H1 (cell line): Measurements from ENCODE around the gene ZNF366. TPM values are rescaled to one million over a fixed set of nuclear protein-coding genes. Genes with fewer than 3 reads are reported as not detected.

Source experiments
- CTCF ChIA-PET: fragments of 300-600 bp; sonication (Branson Sonifier 250); formaldehyde crosslinking; loops from one replicate; lab custom pipeline; 2021; ENCODE audit not compliant: partially characterized antibody; lab: Charles Lee
- POLR2A ChIA-PET: fragments of 300-600 bp; sonication (Branson Sonifier 250); formaldehyde crosslinking; loops from one replicate; lab custom pipeline; 2021; ENCODE audit warnings: inconsistent platforms; ENCODE audit not compliant: partially characterized antibody; lab: Charles Lee
- DNase-seq, 2 experiments: peaks; one replicate each; pipeline versions ENCODE4 v3.0.0 to v3.0.0-alpha.2; 2010 to 2022; ENCODE audit warnings: low spot score in 2 of 2, low read depth in 1 of 2, mixed read lengths in 1 of 2
- FAIRE-seq: peaks from 2 replicates; lab custom pipeline; 2011; peaks lifted over from hg19 to GRCh38; lab: Jason Lieb, UNC
- H2AFZ ChIP-seq: 2 replicates; pipeline ENCODE4 v1.8.1; 2012; ENCODE audit warnings: low read length, inconsistent platforms
- H2AK5ac ChIP-seq: 2 replicates; pipeline ENCODE4 v1.6.1; 2013; ENCODE audit warnings: low read depth, low read length
- H2BK120ac ChIP-seq: replicated peaks from 2 replicates; pipeline ENCODE3; 2013; ENCODE audit warnings: low read depth, low read length, inconsistent platforms
- H2BK12ac ChIP-seq: 2 replicates; pipeline ENCODE4 v1.6.1; 2013; ENCODE audit warnings: low read depth, low read length
- H2BK15ac ChIP-seq: 2 replicates; pipeline ENCODE4 v1.6.1; 2013; ENCODE audit warnings: low read length
- H2BK20ac ChIP-seq: 2 replicates; pipeline ENCODE4 v1.6.1; 2013; ENCODE audit warnings: low read length
- H2BK5ac ChIP-seq: 2 replicates; pipeline ENCODE4 v1.6.1; 2013; ENCODE audit warnings: low read depth, low read length
- H3K14ac ChIP-seq: 2 replicates; pipeline ENCODE4 v1.6.1; 2013; ENCODE audit warnings: inconsistent platforms; ENCODE audit not compliant: insufficient read length
- H3K18ac ChIP-seq: 2 replicates; pipeline ENCODE4 v1.6.1; 2013; ENCODE audit warnings: low read length; ENCODE audit errors: extremely low read depth
- H3K23ac ChIP-seq: 2 replicates; pipeline ENCODE4 v1.6.1; 2013; ENCODE audit warnings: inconsistent platforms; ENCODE audit not compliant: insufficient read length
- H3K23me2 ChIP-seq: 2 replicates; pipeline ENCODE4 v1.6.1; 2013; ENCODE audit warnings: low read depth, low read length
- H3K27ac ChIP-seq: 2 replicates; pipeline ENCODE4 v1.6.1; 2011; ENCODE audit warnings: low read depth, low read length, inconsistent platforms
- H3K27me3 ChIP-seq, 4 experiments: replicated peaks in 1 of 4; 1 replicate in 1 of 4; 2 replicates in 3 of 4; pipeline versions ENCODE4 v1.6.1 to v1.8.1; 2011 to 2013; ENCODE audit warnings: low read length in 3 of 4, mild to moderate bottlenecking in 3 of 4, inconsistent platforms in 2 of 4, mixed read lengths in 2 of 4, moderate library complexity in 1 of 4; ENCODE audit not compliant: control insufficient read depth in 3 of 4, insufficient read depth in 3 of 4; ENCODE audit errors: extremely low read depth in 1 of 4
- H3K36me3 ChIP-seq, 4 experiments: 2 replicates each; pipeline versions ENCODE4 v1.6.1 to v1.8.1; 2011 to 2013; ENCODE audit warnings: mild to moderate bottlenecking in 4 of 4, low read length in 3 of 4, moderate library complexity in 2 of 4, control low read depth in 1 of 4, inconsistent platforms in 1 of 4; ENCODE audit not compliant: insufficient read depth in 4 of 4, control insufficient read depth in 2 of 4
- H3K4ac ChIP-seq: replicated peaks from 2 replicates; pipeline ENCODE3; 2013; ENCODE audit warnings: low read length, low read depth, mixed read lengths, inconsistent platforms; ENCODE audit not compliant: insufficient read length
- H3K4me1 ChIP-seq, 4 experiments: replicated peaks in 1 of 4; 1 replicate in 1 of 4; 2 replicates in 3 of 4; pipeline versions ENCODE4 v1.6.1 to v1.8.1; 2011 to 2013; ENCODE audit warnings: low read length in 3 of 4, inconsistent platforms in 2 of 4, mixed read lengths in 1 of 4; ENCODE audit not compliant: insufficient read depth in 4 of 4, control insufficient read depth in 3 of 4
- H3K4me2 ChIP-seq, 2 experiments: 2 replicates each; pipeline versions ENCODE4 v1.6.1 to v1.8.1; 2011 to 2013; ENCODE audit warnings: low read depth in 2 of 2, low read length in 2 of 2, control low read depth in 1 of 2, inconsistent platforms in 1 of 2, mild to moderate bottlenecking in 1 of 2; ENCODE audit not compliant: insufficient read depth in 1 of 2
- H3K4me3 ChIP-seq, 4 experiments: fragments of 200-600, 300-600 bp in 1 of 4; sonication (generic), shearing (Covaris generic), sonication (Bioruptor Twin) in 1 of 4; 2 replicates each; pipeline versions ENCODE4 v1.5.1 to v1.8.1; 2011 to 2016; ENCODE audit warnings: low read length in 4 of 4, low read depth in 3 of 4, control low read depth in 2 of 4, inconsistent platforms in 2 of 4, mild to moderate bottlenecking in 2 of 4, mixed read lengths in 1 of 4, moderate library complexity in 1 of 4; ENCODE audit not compliant: insufficient read depth in 2 of 4; ENCODE audit errors: extremely low read depth in 1 of 4
- H3K56ac ChIP-seq: replicated peaks from 2 replicates; pipeline ENCODE3; 2013; ENCODE audit warnings: low read depth, mild to moderate bottlenecking, mixed read lengths, low read length, inconsistent platforms; ENCODE audit not compliant: insufficient read length
- H3K79me1 ChIP-seq: 2 replicates; pipeline ENCODE4 v1.6.1; 2013; ENCODE audit warnings: low read depth, low read length, control low read depth
- H3K79me2 ChIP-seq, 2 experiments: 2 replicates each; pipeline versions ENCODE4 v1.6.1 to v1.8.1; 2012 to 2013; ENCODE audit warnings: low read length in 2 of 2, mild to moderate bottlenecking in 2 of 2, inconsistent platforms in 1 of 2; ENCODE audit not compliant: insufficient read depth in 2 of 2, control insufficient read depth in 1 of 2
- H3K9ac ChIP-seq, 4 experiments: replicated peaks in 1 of 4; 1 replicate in 1 of 4; 2 replicates in 3 of 4; pipeline versions ENCODE4 v1.6.1 to v1.8.1; 2011 to 2013; ENCODE audit warnings: low read depth in 3 of 4, low read length in 3 of 4, control low read depth in 2 of 4, mild to moderate bottlenecking in 2 of 4, moderate library complexity in 2 of 4, inconsistent platforms in 1 of 4; ENCODE audit errors: extremely low read depth in 1 of 4
- H3K9me3 ChIP-seq, 2 experiments: 2 replicates each; pipeline versions ENCODE4 v1.6.1 to v1.8.1; 2012 to 2013; ENCODE audit warnings: mild to moderate bottlenecking in 2 of 2, moderate library complexity in 2 of 2, control low read depth in 1 of 2, inconsistent platforms in 1 of 2, low read depth in 1 of 2, low read length in 1 of 2, mixed read lengths in 1 of 2; ENCODE audit not compliant: insufficient read depth in 2 of 2
- H4K20me1 ChIP-seq, 2 experiments: replicated peaks in 1 of 2; 2 replicates each; pipeline versions ENCODE3 to v1.8.1; 2011 to 2013; ENCODE audit warnings: inconsistent platforms in 2 of 2, low read length in 2 of 2, mild to moderate bottlenecking in 1 of 2; ENCODE audit not compliant: insufficient read depth in 2 of 2, control insufficient read depth in 1 of 2
- H4K5ac ChIP-seq: 2 replicates; pipeline ENCODE4 v1.6.1; 2013; ENCODE audit warnings: low read length, low read depth, mixed read lengths, inconsistent platforms; ENCODE audit not compliant: insufficient read length
- H4K8ac ChIP-seq: 2 replicates; pipeline ENCODE4 v1.8.0; 2013; ENCODE audit warnings: mild to moderate bottlenecking, moderate library complexity, low read length, inconsistent platforms; ENCODE audit not compliant: insufficient read depth; ENCODE audit errors: extremely low read depth
- H4K91ac ChIP-seq: replicated peaks from 2 replicates; pipeline ENCODE3; 2013; ENCODE audit warnings: low read length, mixed read lengths, inconsistent platforms; ENCODE audit not compliant: insufficient read length
- CHD1 ChIP-seq: IDR thresholded peaks from 2 replicates; pipeline ENCODE4 v1.6.1; 2012; ENCODE audit warnings: low read depth, low read length, improper control_type of control experiment
- CREB1 ChIP-seq: IDR thresholded peaks from 2 replicates; pipeline ENCODE4 v1.6.1; 2012; ENCODE audit warnings: inconsistent platforms
- HDAC6 ChIP-seq: IDR thresholded peaks from one replicate; pipeline ENCODE4 v1.7.1; 2012; ENCODE audit warnings: low read depth, mild to moderate bottlenecking, inconsistent platforms, low read length, moderate library complexity
- KDM5A ChIP-seq: fragments of 200-600 bp; IDR thresholded peaks from 2 replicates; pipeline ENCODE4 v1.7.1; 2012; ENCODE audit warnings: mild to moderate bottlenecking, low read length, inconsistent platforms, mixed read lengths
- MAFK ChIP-seq: IDR thresholded peaks from 2 replicates; pipeline ENCODE4 v1.6.1; 2012; ENCODE audit warnings: low read depth, mild to moderate bottlenecking, improper control_type of control experiment, low read length
- NRF1 ChIP-seq: IDR thresholded peaks from 2 replicates; pipeline ENCODE4 v1.6.1; 2011; ENCODE audit warnings: mild to moderate bottlenecking, low read depth, low read length, improper control_type of control experiment
- PHF8 ChIP-seq: fragments of 200-600 bp; sonication (generic); conservative IDR thresholded peaks from 2 replicates; pipeline ENCODE4 v1.7.1; 2012; ENCODE audit warnings: low read depth, mild to moderate bottlenecking, inconsistent platforms, low read length, moderate library complexity
- RAD21 ChIP-seq, 2 experiments: IDR thresholded peaks in 1 of 2; conservative IDR thresholded peaks in 1 of 2; 2 replicates each; pipeline ENCODE4 v1.6.1; 2011; ENCODE audit warnings: low read depth in 2 of 2, low read length in 2 of 2, improper control_type of control experiment in 1 of 2, inconsistent platforms in 1 of 2, mild to moderate bottlenecking in 1 of 2, moderate library complexity in 1 of 2
- SP2 ChIP-seq: IDR thresholded peaks from 2 replicates; pipeline ENCODE4 v1.6.1; 2012; ENCODE audit warnings: mild to moderate bottlenecking, low read length, inconsistent platforms
- SP4 ChIP-seq: IDR thresholded peaks from 2 replicates; pipeline ENCODE4 v1.6.1; 2012; ENCODE audit warnings: low read length, inconsistent platforms
- TBP ChIP-seq: IDR thresholded peaks from 2 replicates; pipeline ENCODE4 v1.6.1; 2011; ENCODE audit warnings: low read depth, low read length, improper control_type of control experiment
- USF2 ChIP-seq: IDR thresholded peaks from 2 replicates; pipeline ENCODE4 v1.6.1; 2011; ENCODE audit warnings: low read length, improper control_type of control experiment
- WGBS, 2 experiments: shearing (Covaris generic) in 1 of 2; methylation state at CpG; one replicate each; pipeline versions ENCODE4 v1.1.6 to v1.1.7; 2013 to 2015; ENCODE audit warnings: low lambda C conversion rate in 2 of 2, mixed read lengths in 2 of 2, inconsistent platforms in 1 of 2, low coverage in 1 of 2, missing lambda C conversion rate in 1 of 2; ENCODE audit not compliant: insufficient replicate concordance in 2 of 2, insufficient coverage in 1 of 2, insufficient read length in 1 of 2; ENCODE audit errors: extremely low coverage in 1 of 2, missing lambda C conversion rate in 1 of 2; 5-methylcytosine and 5-hydroxymethylcytosine counted together
- polyA plus RNA-seq, 7 experiments: library from polyadenylated mRNA; depleted of rRNA in 3 of 7; stranded (reverse) in 5 of 7; unstranded in 2 of 7; fragments of >200 nt in 5 of 7; fragments of 200-250 nt in 2 of 7; gene quantifications; 1 replicate in 5 of 7; 2 replicates in 1 of 7; 4 replicates in 1 of 7; pipeline versions ENCODE4 v1.2.1 to v1.2.3, GENCODE V29; 2011 to 2013; ENCODE audit warnings: missing spikeins in 2 of 7, mixed read lengths in 2 of 7
- total RNA-seq: library from RNA; stranded (reverse); fragmentation: NEBNext Ultra II Directional; extraction: Animal tissue kit (Norgen Biotek cat#: 25700); gene quantifications from 2 replicates; pipeline ENCODE4 v1.2.1, GENCODE V29; 2021

Gene ZNF366
- total and polyA plus RNA-seq, 2 of the 8 experiments (the other 6 are each of a cell fraction or from before 2014, with no cell fraction given), result not detected

GRCh38 chr5:72501488-72501887 lies 5.7 kb downstream of the ZNF366 start:
- CTCF ChIA-PET, result interaction anchor here (0.9 to 2.1 kb wide), 2 partner anchors 11 to 23 kb away, joined by 4 to 7 read pairs; no protein-coding TSS in a partner anchor
- H3K4me3 ChIP-seq, result no peak overlapping the region
- no peaks in the 10 kb centered on the region for H3K9me3 ChIP-seq
- H3K23ac ChIP-seq, result no peak overlapping the region
- H3K79me1 ChIP-seq, result no peaks in the 10 kb centered on the region
- FAIRE-seq, result peak; percentile 81
- no peaks in the 10 kb centered on the region for H3K36me3 ChIP-seq
- H4K20me1 ChIP-seq, result no peaks in the 10 kb centered on the region
- H2BK15ac ChIP-seq, result no peak overlapping the region
- no peak for DNase-seq
- H2BK5ac ChIP-seq, result no peak overlapping the region
- H3K4me1 ChIP-seq, result peaks cover 0 to 10% (median 5%) of the 10 kb centered on the region in 4 experiments; a peak in 3 of 7 replicates
- no peak overlapping the region for H2BK120ac ChIP-seq
- no peak overlapping the region for H3K4ac ChIP-seq
- no peaks in the 10 kb centered on the region for H3K27me3 ChIP-seq
- H2BK12ac ChIP-seq, result no peak overlapping the region
- H3K18ac ChIP-seq, result no peak overlapping the region
- WGBS, 2 experiments, result 76% methylated on average over 3 of the region's 3 CpGs; no CpG with 5 or more reads in 1 of the 2 experiments
- H4K8ac ChIP-seq, result no peak overlapping the region
- no peak overlapping the region for H2AFZ ChIP-seq
- H3K4me2 ChIP-seq, result peak overlapping the region in 1 of 2 experiments; percentile 36; a peak in 1 of 4 replicates
- H3K23me2 ChIP-seq, result no peaks in the 10 kb centered on the region
- H2AK5ac ChIP-seq, result no peak overlapping the region
- no peak overlapping the region for H3K27ac ChIP-seq
- no peak overlapping the region for H4K5ac ChIP-seq
- TF ChIP-seq MAFK (no peak), NRF1 (no peak), USF2 (no peak), KDM5A (no peak), TBP (no peak), PHF8 (no peak), CREB1 (no peak), SP2 (no peak), CHD1 (no peak), HDAC6 (no peak), SP4 (no peak), RAD21 (IDR thresholded peaks at IDR 0.05 in 1 of 2, conservative IDR thresholded peaks at IDR 0.05 in 1 of 2; ENCODE audit: low read depth in 2 of 2, low read length in 2 of 2) (no peak)
- H3K14ac ChIP-seq, result no peak overlapping the region
- H2BK20ac ChIP-seq, result no peak overlapping the region
- H4K91ac ChIP-seq, result no peak overlapping the region
- no peak overlapping the region for H3K56ac ChIP-seq
- POLR2A ChIA-PET, result interaction anchor here (0.8 kb wide), 1 partner anchor 37 kb away, joined by 3 read pairs; no protein-coding TSS in a partner anchor
- H3K9ac ChIP-seq, result no peak overlapping the region
- no peaks in the 10 kb centered on the region for H3K79me2 ChIP-seq
